Prostate gland (tissue), 2 donors: ENCODE data around the gene CRACR2A.

ENCODE experiments used
- POLR2AphosphoS5 ChIP-seq: sonication (generic); formaldehyde crosslinking; IDR thresholded peaks from one replicate; pipeline ENCODE4 v1.6.1; 2017; ENCODE audit warnings: antibody characterized with exemption
- TF ChIP-seq, protein P1 (sequence below), 4 experiments: fragments of 200-600 bp in 2 of 4; fragments of 450-650 bp in 2 of 4; sonication (generic) in 2 of 4; IDR thresholded peaks; 1 replicate in 3 of 4; 2 replicates in 1 of 4; pipeline ENCODE4 v1.5.1; 2016 to 2019; ENCODE audit warnings: antibody characterized with exemption in 4 of 4, mild to moderate bottlenecking in 2 of 4, moderate library complexity in 2 of 4

GRCh38 chr12:3684449-3685051 lies 68.4 kb downstream of the CRACR2A start:
- TF ChIP-seq, protein P1, sequence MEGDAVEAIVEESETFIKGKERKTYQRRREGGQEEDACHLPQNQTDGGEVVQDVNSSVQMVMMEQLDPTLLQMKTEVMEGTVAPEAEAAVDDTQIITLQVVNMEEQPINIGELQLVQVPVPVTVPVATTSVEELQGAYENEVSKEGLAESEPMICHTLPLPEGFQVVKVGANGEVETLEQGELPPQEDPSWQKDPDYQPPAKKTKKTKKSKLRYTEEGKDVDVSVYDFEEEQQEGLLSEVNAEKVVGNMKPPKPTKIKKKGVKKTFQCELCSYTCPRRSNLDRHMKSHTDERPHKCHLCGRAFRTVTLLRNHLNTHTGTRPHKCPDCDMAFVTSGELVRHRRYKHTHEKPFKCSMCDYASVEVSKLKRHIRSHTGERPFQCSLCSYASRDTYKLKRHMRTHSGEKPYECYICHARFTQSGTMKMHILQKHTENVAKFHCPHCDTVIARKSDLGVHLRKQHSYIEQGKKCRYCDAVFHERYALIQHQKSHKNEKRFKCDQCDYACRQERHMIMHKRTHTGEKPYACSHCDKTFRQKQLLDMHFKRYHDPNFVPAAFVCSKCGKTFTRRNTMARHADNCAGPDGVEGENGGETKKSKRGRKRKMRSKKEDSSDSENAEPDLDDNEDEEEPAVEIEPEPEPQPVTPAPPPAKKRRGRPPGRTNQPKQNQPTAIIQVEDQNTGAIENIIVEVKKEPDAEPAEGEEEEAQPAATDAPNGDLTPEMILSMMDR (IDR thresholded peaks at IDR 0.05): no peak
- no peak for TF ChIP-seq POLR2AphosphoS5
